ENCODE measurements around the gene UGT2A3. TPM values are rescaled to one million over a fixed set of nuclear protein-coding genes. Genes with fewer than 3 reads are reported as not detected.

Gene UGT2A3
- total RNA-seq: not detected in 2 replicates

GRCh38 chr4:68951078-68951805 is at the start of gene UGT2A3:
Gene UGT2A3 (minus strand): TSS chr4:68951804. CDS start chr4:68951760, 44 bp downstream.

Small RNAs within 50 kb of the gene (small RNA-seq; reads per million reads assigned to genes)
- not detected for gene AC021146.3
- gene AC021146.6: not detected

Other genes starting within 250 kb of the UGT2A3 start
- not detected in 2 replicates for gene UGT2B10, start 135.8 kb downstream of the UGT2A3 start, total RNA-seq
- not detected in 2 replicates for gene UGT2B7, start 144.7 kb upstream of the UGT2A3 start, total RNA-seq